ENCODE results near the gene C19orf38.

GRCh38 chr19:10863107-10863717 is 15.0 kb downstream of the C19orf38 start:
- TF ChIP-seq POLR2A (IDR thresholded peaks at IDR 0.05) (no peak), CTCF (IDR thresholded peaks at IDR 0.05) (no peak)

Measured in testis (tissue), 2 donors.